Stimulated activated CD4-positive, alpha-beta T cell treated with anti-CD3 and anti-CD28 coated beads, Interleukin-15, amount 100 ng/mL, for 24 hours (primary cell): ENCODE measurements around the gene NRBF2.
"Not testable (repeated sequence)": the region's sequence is repeated elsewhere in the genome, so short reads cannot be mapped to it uniquely, and the experiment has no call there.

ENCODE experiments used
- DNase-seq: peaks from one replicate; pipeline ENCODE4 v3.0.0-alpha.2; 2020

The NRBF2 gene

GRCh38 chr10:63133056-63133820 lies at the start of gene NRBF2:
TSS of gene NRBF2 (plus strand) at chr10:63133328. CDS start at chr10:63133471, 143 bp downstream.
- peak; percentile 99 for DNase-seq

DNA sequence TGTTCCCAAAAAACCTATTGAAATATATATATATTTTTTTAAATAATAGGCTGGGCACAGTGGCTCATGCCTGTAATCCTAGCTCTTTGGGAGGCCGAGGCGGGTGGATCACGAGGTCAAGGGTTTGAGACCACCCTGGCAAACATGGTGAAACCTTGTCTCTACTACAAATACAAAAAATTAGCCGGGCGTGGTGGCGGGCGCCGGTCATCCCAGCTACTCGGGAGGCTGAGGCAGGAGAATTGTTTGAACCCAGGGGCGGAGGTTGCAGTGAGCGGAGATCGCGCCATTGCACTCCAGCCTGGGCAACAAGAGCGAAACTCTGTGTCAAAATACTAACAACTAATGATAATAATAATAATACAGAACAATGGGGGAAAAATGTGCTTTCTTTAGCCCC lies 49.7 kb upstream of the NRBF2 start:
- not testable (repeated sequence) for DNase-seq

GRCh38 chr10:63083904-63084689 lies 49.0 kb upstream of the NRBF2 start:
- DNase-seq, result peak; percentile 53

DNA sequence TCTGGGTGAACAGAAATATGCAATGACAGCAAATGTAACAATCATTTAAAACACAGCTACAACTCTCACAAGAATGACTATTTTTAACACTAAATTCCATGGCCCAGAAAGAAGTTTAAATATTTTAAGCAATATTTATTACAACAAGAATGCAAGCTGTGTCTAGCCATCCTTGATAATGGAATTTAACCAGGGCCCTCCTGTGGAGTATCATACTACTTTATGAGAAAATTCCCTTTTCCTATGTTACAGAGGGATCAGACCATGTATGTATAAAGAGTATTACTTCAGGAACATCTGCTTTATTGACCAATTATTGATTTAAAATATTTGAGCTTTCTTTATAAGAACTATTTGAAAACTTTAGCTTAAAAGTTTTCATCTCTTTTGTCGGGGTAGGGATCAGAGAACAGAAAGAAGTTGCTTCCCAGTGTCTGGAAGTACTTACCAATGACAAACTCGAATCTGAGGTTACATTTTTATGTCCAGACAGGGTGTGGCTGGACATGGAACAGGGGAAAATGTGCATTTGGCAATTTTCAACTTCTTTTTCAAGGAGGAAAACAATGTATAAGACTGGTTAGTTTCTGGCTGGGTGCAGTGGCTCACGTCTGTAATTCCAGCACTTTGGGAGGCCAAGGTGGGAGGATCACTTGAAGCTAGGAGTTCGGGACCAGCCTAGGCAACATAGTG lies 48.3 kb upstream of the NRBF2 start:
- no peak for DNase-seq

- no peak for DNase-seq
These were observed 39.9 kb upstream of the NRBF2 start for GRCh38 chr10:63093227-63093626.

DNA sequence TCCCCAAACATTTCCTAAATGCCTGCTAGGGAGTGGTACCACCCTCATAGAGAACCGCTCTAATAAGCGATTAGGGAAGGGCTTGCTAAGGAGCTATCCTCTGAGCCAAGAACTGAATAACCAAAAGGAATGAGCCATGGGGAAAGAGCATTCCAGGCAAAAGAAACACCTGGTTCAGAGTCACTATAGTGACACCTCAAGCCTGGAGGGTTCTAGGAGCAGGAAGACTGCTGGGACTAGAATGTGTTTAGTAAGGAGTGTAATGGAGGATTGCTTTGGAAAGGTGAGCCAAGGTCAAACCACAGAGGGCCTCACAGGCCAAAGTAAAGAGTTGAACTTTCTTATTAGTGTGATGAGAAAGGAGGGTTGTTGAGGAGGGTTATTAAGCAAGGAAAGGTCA lies 38.7 kb upstream of the NRBF2 start:
- DNase-seq, result no peak

- DNase-seq, result no peak
These were observed 38.2 kb upstream of the NRBF2 start for GRCh38 chr10:63094881-63095280.

DNA sequence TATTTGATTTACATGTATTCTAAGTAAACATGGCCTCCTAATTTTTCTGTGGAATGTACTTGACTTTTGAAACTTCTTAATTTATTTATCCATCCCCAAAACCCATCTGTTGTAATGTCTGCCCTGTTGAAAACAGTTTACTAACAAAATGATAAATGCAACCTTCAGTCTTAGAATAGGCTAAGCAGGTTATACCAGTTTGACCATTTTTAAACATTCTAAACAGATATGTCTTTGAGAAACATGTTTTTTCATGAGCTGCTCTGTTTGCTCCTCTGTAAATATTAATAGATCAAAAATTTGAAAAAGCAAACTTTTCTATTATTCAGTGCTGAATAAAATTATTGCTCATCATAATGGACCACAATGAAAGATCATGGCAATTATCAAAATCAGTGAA lies 33.4 kb upstream of the NRBF2 start:
- no peak for DNase-seq

DNA sequence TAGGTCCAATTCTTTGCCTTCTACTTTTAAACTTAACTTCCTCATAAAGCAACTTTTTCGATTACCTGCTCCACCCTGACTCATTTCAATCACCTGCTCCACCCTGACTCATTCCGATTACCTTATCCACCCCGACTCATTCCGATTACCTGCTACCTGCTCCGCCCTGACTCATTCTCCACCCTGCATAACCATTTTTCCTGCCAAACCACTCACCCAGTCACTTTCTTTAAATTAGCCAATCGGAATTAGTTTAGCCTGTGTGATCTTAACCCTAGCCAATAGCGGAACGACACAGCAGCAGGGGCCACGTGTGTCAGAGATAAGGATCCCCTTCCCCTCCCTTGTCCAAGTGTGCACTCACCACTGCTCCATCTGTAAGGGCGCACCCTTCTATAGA lies 32.0 kb upstream of the NRBF2 start:
- not testable (repeated sequence) for DNase-seq

GRCh38 chr10:63102279-63102883 lies 30.7 kb upstream of the NRBF2 start:
- peak; percentile 26 for DNase-seq

DNA sequence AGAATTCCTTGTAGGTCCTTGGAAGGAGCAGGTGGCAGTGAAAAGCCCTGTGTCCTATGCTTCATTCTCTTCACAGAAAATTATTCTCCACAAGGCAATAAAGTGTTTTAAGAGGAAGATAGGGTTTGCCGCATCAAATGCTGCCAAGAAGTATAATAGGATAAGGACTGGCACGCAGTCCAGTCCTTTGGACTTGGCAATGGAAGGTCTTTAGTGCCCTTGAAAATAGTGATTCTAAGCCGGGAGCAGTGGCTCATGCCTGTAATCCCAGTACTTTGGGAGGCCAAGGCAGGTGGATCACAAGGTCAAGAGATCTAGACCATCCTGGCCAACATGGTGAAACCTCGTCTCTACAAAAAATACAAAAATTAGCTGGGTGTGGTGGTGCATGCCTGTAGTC lies 29.9 kb upstream of the NRBF2 start:
- not testable (repeated sequence) for DNase-seq

GRCh38 chr10:63103971-63104409 lies 29.1 kb upstream of the NRBF2 start:
- peak; percentile 66 for DNase-seq

- no peak for DNase-seq
These were observed 27.7 kb upstream of the NRBF2 start for GRCh38 chr10:63105225-63106110.

DNA sequence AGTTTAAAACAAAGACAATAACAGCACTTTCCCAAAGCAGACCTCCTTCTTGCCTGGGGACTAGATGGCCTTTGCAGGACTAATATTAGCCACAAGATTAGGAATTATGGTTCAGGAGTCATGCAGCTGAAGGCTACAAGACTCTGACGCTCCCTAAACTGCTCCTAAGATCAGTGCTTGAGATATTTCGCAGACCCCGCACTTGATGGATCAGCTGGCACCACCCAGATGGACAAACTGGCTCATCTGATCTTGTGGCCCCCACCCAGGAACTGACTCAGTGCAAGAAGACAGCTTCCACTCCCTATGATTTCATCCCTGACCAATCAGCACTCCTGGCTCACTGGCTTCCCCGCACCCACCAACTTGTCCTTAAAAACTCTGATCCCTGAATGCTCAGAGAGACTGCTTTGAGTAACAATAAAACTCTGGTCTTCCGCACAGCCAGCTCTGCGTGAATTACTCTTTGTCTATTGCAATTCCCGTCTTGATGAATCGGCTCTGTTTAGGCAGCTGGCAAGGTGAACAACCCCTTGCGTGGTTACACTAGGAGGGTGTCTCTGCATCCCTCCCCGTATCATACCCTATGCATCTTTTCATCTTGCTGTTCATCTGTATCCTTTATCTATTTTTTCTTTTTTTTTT lies 26.9 kb upstream of the NRBF2 start:
- DNase-seq, result no peak

- no peak for DNase-seq
These were observed 25.1 kb upstream of the NRBF2 start for GRCh38 chr10:63107943-63108437.

- DNase-seq, result no peak
These were observed 22.2 kb upstream of the NRBF2 start for GRCh38 chr10:63110940-63111339.

DNA sequence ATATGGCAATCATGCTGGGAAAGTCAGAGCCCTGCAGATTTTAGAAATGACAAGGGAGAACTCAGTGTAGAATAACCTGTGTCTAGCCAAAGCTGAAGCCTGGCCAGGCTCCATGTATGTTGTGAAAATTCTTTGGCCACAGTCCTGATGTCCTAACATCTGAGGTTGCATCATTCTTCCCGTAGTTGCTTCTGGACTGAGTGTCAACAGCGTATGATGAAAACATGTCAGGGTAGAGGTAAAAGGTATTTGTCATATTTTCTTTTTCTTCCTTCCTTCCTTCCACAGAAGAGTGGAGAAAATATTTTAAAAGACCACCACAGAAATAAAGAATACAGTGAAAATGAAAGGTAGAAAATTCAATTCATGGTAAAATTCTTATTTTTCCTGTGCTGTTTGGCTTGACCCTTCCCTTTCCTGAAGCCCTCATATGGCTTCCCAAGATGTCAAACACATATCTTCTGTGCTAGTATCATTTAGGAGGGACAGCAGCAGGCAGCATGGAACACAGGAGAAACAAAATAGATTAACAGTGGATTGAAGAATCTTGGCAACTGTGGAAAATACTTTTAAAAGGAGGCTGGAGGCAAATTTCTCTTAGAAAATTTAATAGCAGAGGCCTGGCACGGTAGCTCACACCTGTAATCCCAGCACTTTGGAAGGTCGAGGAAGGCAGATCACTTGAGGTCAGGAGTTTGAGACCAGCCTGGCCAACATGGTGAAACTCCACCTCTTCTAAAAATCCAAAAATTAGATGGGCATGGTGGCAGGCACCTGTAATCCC lies 18.9 kb upstream of the NRBF2 start:
- no peak for DNase-seq

DNA sequence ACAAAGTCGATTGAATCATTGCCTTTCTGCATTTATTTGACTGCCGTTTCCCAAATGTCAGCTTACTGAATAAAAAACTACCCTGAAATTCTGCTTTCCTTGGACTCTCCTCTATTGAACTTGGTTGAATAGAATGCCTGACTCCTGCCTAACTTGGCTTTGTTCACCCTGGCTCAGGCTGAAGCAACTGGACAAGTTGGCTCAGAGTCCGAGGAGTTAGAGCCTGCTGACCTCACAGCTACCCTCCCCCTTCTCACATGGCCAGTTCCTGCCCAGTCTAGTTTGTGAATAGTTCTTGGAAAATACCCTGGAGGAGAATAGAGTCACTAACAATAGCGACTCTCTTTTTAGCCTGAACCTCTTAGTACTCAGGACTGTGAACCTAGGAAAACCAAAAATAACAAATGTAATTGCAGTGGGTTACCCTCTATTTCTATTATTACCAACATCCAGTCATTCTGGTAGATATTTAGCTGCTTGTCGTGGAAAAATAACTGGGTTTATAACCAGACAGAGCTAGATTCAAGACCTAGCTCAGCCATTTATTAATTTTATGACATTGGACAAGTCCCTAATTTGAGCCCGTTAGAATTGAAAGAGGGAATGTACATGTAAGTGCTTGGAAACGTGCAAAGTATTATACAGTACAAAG lies 17.3 kb upstream of the NRBF2 start:
- no peak for DNase-seq

DNA sequence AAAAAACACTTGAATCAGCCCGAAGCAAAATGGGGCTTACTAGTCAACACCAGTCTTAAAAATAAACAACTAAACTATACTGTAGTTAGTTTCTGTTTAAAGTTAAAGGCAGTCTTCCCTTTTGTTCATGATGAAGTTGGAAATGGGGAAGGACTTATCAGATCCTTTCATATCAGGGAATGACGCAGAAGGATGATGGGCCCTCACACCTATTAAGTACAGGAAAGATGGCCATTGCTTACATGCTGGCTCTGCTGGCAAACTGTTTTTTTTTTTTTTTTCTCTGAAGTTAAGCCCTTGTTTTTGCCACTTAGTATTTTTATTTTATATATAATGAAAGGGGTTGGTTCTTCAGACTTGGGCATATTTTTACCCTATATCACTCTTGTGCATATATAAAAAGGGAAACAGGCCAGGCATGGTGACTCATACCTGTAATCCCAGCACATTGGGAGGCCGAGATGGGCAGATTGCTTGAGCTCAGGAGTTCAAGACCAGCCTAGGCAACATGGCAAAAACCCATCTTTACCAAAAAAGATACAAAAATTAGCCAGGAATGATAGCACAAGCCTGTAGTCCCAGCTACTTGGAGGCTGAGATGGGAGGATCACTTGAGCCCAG lies 16.6 kb upstream of the NRBF2 start:
- DNase-seq, result no peak
